ENCODE results near the gene SPATA32. TPM values are rescaled to one million over a fixed set of nuclear protein-coding genes. Genes with fewer than 3 reads are reported as not detected.

SPATA32 gene
- total RNA-seq, 1 donor from 2014 or later: not detected

DNA sequence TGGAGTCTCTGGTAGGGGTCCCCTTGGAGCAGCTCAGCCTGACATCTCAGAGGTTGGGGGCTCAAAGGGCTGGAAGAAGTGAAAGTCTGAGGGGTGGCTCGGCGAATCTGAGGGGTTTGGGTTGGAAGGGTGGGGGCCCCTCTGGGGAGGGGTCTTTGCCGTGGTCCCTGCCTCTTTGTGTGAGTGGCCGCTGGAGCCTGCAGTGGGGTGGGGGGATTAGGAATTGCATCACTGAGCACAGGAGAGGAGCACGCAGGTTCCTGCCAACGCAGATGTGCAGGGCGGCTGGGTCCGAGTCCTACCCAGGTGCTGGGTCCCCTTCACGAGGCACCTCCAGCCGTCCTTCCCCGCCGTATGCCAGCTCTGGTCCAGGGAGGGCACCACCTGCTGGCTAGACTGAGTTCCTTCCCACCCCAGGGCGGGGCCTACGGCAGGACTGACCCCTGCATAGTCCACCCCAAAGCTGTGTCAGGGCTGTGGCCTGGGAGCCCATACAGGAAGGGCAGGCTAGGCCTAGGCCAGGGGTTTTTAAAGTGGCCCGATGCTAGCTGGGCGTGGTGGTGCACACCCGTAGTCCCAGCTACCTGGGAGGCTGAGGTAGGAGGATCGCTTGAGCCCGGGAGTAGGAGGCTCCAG is 30.3 kb downstream of the SPATA32 start:
- peak in 1 of 3 experiments; percentile 11 for TF ChIP-seq CTCF (IDR thresholded peaks at IDR 0.05)
- intact Hi-C loops (cut with DNase I): no loop called here
- no peaks in the 10 kb centered on the region for H3K9me3 ChIP-seq
- H3K27me3 ChIP-seq: no peaks in the 10 kb centered on the region
- H3K4me1 ChIP-seq: peaks cover 0 to 2% of the 10 kb centered on the region in 2 donors
- no peaks in the 10 kb centered on the region for H3K36me3 ChIP-seq
- no peak for DNase-seq (ENCODE audit: low spot score in 2 of 2)
- H3K27ac ChIP-seq: no peak overlapping the region
- no peak overlapping the region for H3K4me3 ChIP-seq

DNA sequence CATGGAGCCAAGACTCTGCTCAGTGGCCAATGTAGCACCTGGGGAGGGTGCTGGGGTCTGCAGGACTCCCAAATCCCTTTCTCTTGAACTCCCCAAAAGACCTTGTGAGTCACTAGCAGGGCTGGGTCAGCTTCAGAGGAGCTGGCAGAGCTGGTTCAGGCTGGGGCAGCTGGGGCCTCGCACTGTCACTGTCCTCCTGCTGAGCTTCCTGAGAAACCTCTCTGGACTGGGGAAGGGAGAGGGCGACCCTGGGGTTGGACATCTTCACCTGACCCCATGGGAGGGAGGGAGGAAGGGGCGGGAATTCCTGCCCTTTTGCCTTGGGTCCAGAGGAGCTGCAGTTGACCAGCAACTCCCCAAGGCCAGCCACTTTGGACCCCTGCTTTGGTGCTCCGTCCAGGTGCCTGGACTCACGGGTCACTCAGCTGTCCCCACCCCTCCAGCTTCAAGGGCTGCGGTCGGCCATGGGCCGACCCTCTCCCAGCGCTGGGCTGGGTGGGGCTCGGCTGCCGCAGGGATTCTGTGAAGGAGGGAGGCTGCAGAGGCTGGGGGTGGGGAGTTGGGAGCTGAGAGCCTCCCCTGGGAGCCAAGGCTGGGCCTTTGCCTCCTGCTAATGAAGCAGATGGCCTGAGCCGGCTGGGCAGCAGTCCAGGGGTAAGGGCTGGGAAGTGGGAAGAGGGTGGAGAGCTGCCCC is 31.0 kb downstream of the SPATA32 start:
- Histone ChIP-seq H3K27ac (peak overlapping the region in 1 of 2 donors; percentile 19), H3K4me3 (no peak overlapping the region), H3K36me3 (no peaks in the 10 kb centered on the region), H3K27me3 (no peaks in the 10 kb centered on the region), H3K9me3 (no peaks in the 10 kb centered on the region), H3K4me1 (peaks cover 0 to 2% of the 10 kb centered on the region in 2 donors)
- TF ChIP-seq CTCF (IDR thresholded peaks at IDR 0.05): no peak
- DNase-seq (ENCODE audit: low spot score in 2 of 2): no peak
- intact Hi-C loops (cut with DNase I): no loop called here

DNA sequence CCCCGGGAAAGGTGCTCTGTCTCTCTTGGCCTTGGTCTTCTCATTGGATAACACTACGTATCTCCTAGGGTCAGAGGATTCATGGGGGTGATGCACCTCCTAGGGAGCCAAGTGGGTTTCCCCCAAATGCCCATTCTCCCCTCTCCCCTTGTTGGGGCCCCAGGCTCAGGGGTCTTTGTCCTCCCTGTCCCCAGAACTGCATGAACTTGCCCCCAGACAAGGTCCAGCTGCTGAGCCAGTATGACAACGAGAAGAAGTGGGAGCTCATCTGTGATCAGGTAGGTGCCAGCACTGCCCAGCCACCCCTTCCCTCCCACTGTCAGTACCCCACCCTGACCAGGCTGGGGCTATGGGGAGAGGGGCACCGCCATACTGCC is 31.5 kb downstream of the SPATA32 start:
- no peak for TF ChIP-seq CTCF (IDR thresholded peaks at IDR 0.05)
- DNase-seq (ENCODE audit: low spot score in 2 of 2): no peak
- Histone ChIP-seq H3K4me1 (peaks cover 0 to 2% of the 10 kb centered on the region in 2 donors), H3K27me3 (no peaks in the 10 kb centered on the region), H3K9me3 (no peaks in the 10 kb centered on the region), H3K4me3 (no peak overlapping the region), H3K36me3 (no peaks in the 10 kb centered on the region), H3K27ac (peak overlapping the region in 1 of 2 donors; percentile 63)
- intact Hi-C loops (cut with DNase I): no loop called here

- no peaks in the 10 kb centered on the region for H3K27me3 ChIP-seq
- H3K27ac ChIP-seq: peak overlapping the region; percentile 63 to 66
- no peaks in the 10 kb centered on the region for H3K9me3 ChIP-seq
- intact Hi-C loops (cut with DNase I): no loop called here
- H3K4me1 ChIP-seq: peaks cover 0 to 2% of the 10 kb centered on the region in 2 donors
- TF ChIP-seq CTCF (IDR thresholded peaks at IDR 0.05): no peak
- no peak overlapping the region for H3K4me3 ChIP-seq
- DNase-seq (ENCODE audit: low spot score in 2 of 2): no peak
- H3K36me3 ChIP-seq: no peaks in the 10 kb centered on the region
These were observed 32.0 kb downstream of the SPATA32 start for GRCh38 chr17:45229681-45230409.

GRCh38 chr17:45228763-45229539 is 32.9 kb downstream of the SPATA32 start:
- intact Hi-C loops (cut with DNase I): no loop called here
- Histone ChIP-seq H3K27ac (peak overlapping the region; percentile 63 to 75), H3K36me3 (no peaks in the 10 kb centered on the region), H3K27me3 (no peaks in the 10 kb centered on the region), H3K4me3 (no peak overlapping the region), H3K9me3 (no peaks in the 10 kb centered on the region), H3K4me1 (peaks cover 0 to 2% of the 10 kb centered on the region in 2 donors)
- peak; percentile 70 to 89 for DNase-seq (ENCODE audit: low spot score in 2 of 2)
- TF ChIP-seq CTCF (IDR thresholded peaks at IDR 0.05): no peak
